Ishikawa (cell line): ENCODE measurements around the gene MAST1.

Experiments
- CEBPB ChIP-seq: IDR thresholded peaks from 2 replicates; pipeline ENCODE4 v1.6.1; 2012
- RAD21 ChIP-seq: IDR thresholded peaks from 2 replicates; pipeline ENCODE4 v1.6.1; 2012; ENCODE audit warnings: low read depth
- TAF1 ChIP-seq: IDR thresholded peaks from 2 replicates; pipeline ENCODE4 v1.6.1; 2012; ENCODE audit warnings: low read depth, mild to moderate bottlenecking
- YY1 ChIP-seq: IDR thresholded peaks from 2 replicates; pipeline ENCODE4 v1.6.1; 2012; ENCODE audit warnings: low read depth
- TF ChIP-seq, protein P1 (sequence below): IDR thresholded peaks from 2 replicates; pipeline ENCODE4 v1.6.1; 2012

DNA sequence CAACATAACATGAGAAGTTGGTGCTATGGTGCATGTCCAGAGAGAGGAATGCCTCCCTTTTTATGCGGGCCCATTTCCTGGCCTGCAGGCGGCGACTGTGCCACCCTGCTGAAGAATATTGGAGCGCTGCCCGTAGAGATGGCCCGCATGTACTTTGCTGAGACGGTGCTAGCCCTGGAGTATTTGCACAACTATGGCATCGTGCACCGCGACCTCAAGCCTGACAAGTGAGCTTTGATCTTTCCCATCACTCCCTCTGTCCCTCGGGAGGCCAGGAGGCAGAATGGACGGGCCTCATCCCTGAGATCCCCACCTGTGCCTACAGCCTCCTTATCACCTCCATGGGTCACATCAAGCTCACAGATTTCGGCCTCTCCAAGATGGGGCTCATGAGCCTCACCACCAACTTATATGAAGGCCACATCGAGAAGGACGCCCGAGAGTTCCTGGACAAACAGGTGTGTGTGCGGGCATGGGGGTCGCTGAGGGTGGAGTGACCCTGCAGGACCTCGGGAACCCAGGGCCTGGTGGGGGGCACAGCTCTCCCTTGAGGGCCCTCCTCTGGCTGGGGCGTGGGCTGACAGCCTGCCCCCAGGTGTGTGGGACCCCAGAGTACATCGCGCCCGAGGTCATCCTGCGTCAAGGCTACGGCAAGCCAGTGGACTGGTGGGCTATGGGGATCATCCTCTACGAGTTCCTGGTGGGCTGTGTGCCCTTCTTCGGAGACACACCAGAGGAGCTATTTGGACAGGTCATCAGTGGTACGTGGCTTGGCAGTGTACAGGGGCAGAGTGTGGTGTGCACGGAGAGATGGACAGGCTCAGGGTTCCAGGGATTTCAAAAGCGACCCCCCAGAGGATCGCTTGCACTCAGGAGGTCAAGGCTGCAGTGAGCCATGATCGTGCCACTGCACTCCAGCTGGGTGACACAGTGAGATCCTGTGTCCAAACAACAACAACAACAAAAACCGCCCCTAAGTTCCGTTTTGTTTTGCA, 26.7 kb downstream of the MAST1 start:
- TF ChIP-seq, protein P1, sequence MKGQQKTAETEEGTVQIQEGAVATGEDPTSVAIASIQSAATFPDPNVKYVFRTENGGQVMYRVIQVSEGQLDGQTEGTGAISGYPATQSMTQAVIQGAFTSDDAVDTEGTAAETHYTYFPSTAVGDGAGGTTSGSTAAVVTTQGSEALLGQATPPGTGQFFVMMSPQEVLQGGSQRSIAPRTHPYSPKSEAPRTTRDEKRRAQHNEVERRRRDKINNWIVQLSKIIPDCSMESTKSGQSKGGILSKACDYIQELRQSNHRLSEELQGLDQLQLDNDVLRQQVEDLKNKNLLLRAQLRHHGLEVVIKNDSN = no peak
- TF ChIP-seq CEBPB = no peak
- no peak for TF ChIP-seq TAF1
- TF ChIP-seq RAD21 = no peak
- no peak for TF ChIP-seq YY1
